Activated T-cell treated with anti-CD3 and anti-CD28 coated beads, Interleukin-2, amount 50 U/mL, for 24 hours (primary cell): ENCODE results near the gene MEF2A.
"Not testable (repeated sequence)": the region's sequence is repeated elsewhere in the genome, so short reads cannot be mapped to it uniquely, and the experiment has no call there.

Experiments used
- DNase-seq: peaks from one replicate; pipeline ENCODE4 v3.0.0-alpha.2; 2020
- H3K27ac Mint-ChIP-seq: 2 replicates; pipeline ENCODE4 v1.8.0; 2020; ENCODE audit warnings: mild to moderate bottlenecking, mixed read lengths
- H3K27me3 Mint-ChIP-seq: 2 replicates; pipeline ENCODE4 v1.8.0; 2020; ENCODE audit warnings: mixed read lengths
- H3K36me3 Mint-ChIP-seq: 2 replicates; pipeline ENCODE4 v1.8.0; 2020; ENCODE audit warnings: low read depth, mixed read lengths
- H3K4me1 Mint-ChIP-seq: 2 replicates; pipeline ENCODE4 v1.8.0; 2020; ENCODE audit warnings: low read depth, mixed read lengths
- H3K4me3 Mint-ChIP-seq: 2 replicates; pipeline ENCODE4 v1.8.0; 2020; ENCODE audit warnings: mild to moderate bottlenecking, moderate library complexity, mixed read lengths
- H3K9me3 Mint-ChIP-seq: 2 replicates; pipeline ENCODE4 v1.8.0; 2020; ENCODE audit warnings: mixed read lengths

The MEF2A gene

DNA sequence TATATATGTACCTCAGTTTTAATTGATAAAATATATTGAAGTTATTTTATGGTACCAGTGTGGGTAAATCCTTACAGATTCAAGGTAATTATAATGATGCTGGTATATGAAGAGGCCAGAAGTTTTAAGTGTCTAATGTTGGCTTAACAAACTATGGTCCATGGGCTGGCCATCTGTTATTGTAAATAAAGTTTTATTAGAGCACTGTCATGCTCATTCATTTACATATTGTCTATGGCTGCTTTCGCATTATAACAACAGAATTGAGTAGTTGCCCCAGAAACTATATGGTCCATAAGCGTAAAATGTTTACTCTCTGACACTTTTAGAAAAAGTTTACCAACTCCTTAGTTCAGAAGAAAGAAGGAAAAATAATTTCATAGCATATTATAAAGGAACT lies 67.9 kb downstream of the MEF2A start:
- no peak overlapping the region for H3K27ac Mint-ChIP-seq
- H3K4me1 Mint-ChIP-seq = peaks cover 43% of the 10 kb centered on the region
- H3K36me3 Mint-ChIP-seq = peaks cover 65% of the 10 kb centered on the region
- H3K27me3 Mint-ChIP-seq = no peaks in the 10 kb centered on the region
- no peak for DNase-seq
- no peak overlapping the region for H3K4me3 Mint-ChIP-seq
- peaks cover 11% of the 10 kb centered on the region for H3K9me3 Mint-ChIP-seq

- H3K4me1 Mint-ChIP-seq = peaks cover 40% of the 10 kb centered on the region
- peaks cover 11% of the 10 kb centered on the region for H3K9me3 Mint-ChIP-seq
Measured at GRCh38 chr15:99634576-99634975, 68.8 kb downstream of the MEF2A start.

DNA sequence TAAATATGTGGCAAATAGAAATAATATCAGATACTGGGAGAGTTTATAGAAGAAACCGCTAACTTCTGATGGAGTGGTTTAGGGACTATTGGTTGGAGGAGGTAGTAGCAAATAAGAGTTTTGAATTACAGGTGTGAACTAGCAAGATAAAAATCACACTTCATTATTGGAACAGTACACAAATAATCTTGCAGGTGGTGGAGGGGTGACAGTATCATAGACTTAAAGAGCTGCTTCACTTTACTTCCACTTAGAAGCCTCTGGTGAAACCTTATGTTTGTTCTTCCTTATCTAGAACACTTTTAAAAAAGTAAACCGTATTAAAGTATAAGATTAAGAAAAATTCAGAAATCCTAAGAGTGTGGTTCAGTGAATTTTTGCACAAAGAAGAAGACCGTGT lies 69.4 kb downstream of the MEF2A start:
- peaks cover 63% of the 10 kb centered on the region for H3K36me3 Mint-ChIP-seq
- no peak for DNase-seq
- no peak overlapping the region for H3K27ac Mint-ChIP-seq
- no peak overlapping the region for H3K4me3 Mint-ChIP-seq
- H3K9me3 Mint-ChIP-seq = peaks cover 11% of the 10 kb centered on the region
- H3K4me1 Mint-ChIP-seq = peaks cover 38% of the 10 kb centered on the region
- no peaks in the 10 kb centered on the region for H3K27me3 Mint-ChIP-seq

More at GRCh38 chr15:99634576-99634975, 68.8 kb downstream of the MEF2A start:
- no peaks in the 10 kb centered on the region for H3K27me3 Mint-ChIP-seq
- H3K27ac Mint-ChIP-seq = no peak overlapping the region
- H3K36me3 Mint-ChIP-seq = peaks cover 66% of the 10 kb centered on the region
- H3K4me3 Mint-ChIP-seq = no peak overlapping the region
- DNase-seq = no peak

- no peak overlapping the region for H3K4me3 Mint-ChIP-seq
- peaks cover 32% of the 10 kb centered on the region for H3K4me1 Mint-ChIP-seq
- no peak for DNase-seq
- no peaks in the 10 kb centered on the region for H3K27me3 Mint-ChIP-seq
- peaks cover 11% of the 10 kb centered on the region for H3K9me3 Mint-ChIP-seq
- no peak overlapping the region for H3K27ac Mint-ChIP-seq
- peaks cover 65% of the 10 kb centered on the region for H3K36me3 Mint-ChIP-seq
Measured at GRCh38 chr15:99635794-99636193, 70.0 kb downstream of the MEF2A start.

DNA sequence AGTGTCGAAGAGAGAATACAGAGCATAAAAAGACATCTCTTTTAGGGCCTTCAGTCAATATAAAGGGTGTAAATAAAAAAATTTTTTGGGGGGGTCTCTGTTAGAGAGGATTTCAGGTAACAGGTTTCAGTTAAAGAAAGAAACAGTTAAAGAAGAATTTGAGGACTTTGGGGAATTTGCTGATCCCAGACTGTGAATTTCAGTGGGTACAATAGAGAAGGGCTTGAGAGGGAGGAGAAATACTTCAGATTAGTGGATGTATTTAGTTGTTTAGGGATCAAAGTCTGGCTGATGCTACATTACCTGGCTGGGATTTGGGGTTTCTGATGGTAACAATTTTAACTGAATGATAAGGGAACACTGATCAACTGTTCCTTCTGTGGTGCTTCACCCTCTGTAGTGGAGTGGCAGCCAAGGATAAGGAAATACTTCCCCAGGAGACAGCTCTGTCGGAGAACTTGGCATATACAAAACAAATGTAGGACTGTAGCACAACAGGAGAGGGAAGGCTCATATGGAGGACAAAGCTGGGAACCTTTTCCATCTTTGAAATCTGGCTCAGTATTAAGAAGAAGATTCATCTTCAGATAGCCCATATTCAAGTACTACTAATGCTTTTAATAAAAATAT lies 79.2 kb downstream of the MEF2A start:
- H3K9me3 Mint-ChIP-seq = peaks cover 8% of the 10 kb centered on the region
- H3K4me1 Mint-ChIP-seq = peaks cover 3% of the 10 kb centered on the region
- H3K36me3 Mint-ChIP-seq = peaks cover 73% of the 10 kb centered on the region
- H3K27me3 Mint-ChIP-seq = no peaks in the 10 kb centered on the region
- no peak overlapping the region for H3K27ac Mint-ChIP-seq
- no peak for DNase-seq
- no peak overlapping the region for H3K4me3 Mint-ChIP-seq

- no peak overlapping the region for H3K4me3 Mint-ChIP-seq
- peaks cover 78% of the 10 kb centered on the region for H3K36me3 Mint-ChIP-seq
- no peaks in the 10 kb centered on the region for H3K27me3 Mint-ChIP-seq
- peaks cover 7% of the 10 kb centered on the region for H3K4me1 Mint-ChIP-seq
- DNase-seq = no peak
- H3K27ac Mint-ChIP-seq = no peak overlapping the region
- peaks cover 8% of the 10 kb centered on the region for H3K9me3 Mint-ChIP-seq
Measured at GRCh38 chr15:99645543-99645935, 79.8 kb downstream of the MEF2A start.

- DNase-seq = no peak
- Mint-ChIP-seq H3K27me3 (no peaks in the 10 kb centered on the region), H3K27ac (no peak overlapping the region), H3K4me1 (peaks cover 11% of the 10 kb centered on the region), H3K9me3 (peaks cover 8% of the 10 kb centered on the region), H3K36me3 (peaks cover 79% of the 10 kb centered on the region), H3K4me3 (no peak overlapping the region)
Measured at GRCh38 chr15:99645951-99646350, 80.2 kb downstream of the MEF2A start.

DNA sequence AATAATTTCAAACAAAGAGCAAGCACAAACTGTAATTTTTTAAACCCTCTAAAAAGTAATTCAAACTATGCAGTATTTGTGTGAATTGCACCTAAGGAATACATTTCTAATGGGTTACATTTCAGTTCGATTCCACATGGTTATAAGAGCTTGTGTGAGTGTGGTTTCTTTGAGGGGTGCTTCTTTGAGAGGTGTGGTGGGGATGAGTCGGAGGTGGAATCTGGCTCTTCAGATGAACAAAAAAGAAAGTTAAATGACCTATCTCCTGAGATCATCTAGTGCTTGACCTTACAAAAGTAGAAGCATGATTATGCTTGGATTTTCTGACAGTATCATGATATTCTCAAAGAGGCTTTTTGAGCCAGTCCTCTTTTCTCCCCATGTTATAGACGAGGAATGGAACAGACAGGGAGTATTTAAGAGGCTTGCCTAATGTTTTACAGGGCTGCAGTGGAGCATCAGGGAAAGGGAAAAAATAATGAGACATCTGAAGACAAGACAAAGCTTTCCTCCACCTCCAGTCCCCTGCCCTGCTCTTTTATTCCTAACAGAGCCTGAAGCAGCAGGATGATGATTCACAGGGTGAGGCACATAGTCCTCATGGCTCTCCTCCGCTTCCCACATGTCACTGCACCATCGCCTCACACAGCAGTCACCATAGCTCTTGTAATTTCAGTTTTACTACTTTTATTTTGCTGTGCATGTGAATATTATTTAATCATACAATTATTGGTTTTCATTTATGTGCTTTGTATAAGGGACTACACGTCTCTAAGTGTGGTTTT lies 85.4 kb downstream of the MEF2A start:
- Mint-ChIP-seq H3K4me3 (no peak overlapping the region), H3K9me3 (peaks cover 1% of the 10 kb centered on the region), H3K27me3 (no peaks in the 10 kb centered on the region), H3K36me3 (peaks cover 42% of the 10 kb centered on the region), H3K4me1 (peaks cover 19% of the 10 kb centered on the region), H3K27ac (peak overlapping the region; percentile 45)
- DNase-seq = no peak

DNA sequence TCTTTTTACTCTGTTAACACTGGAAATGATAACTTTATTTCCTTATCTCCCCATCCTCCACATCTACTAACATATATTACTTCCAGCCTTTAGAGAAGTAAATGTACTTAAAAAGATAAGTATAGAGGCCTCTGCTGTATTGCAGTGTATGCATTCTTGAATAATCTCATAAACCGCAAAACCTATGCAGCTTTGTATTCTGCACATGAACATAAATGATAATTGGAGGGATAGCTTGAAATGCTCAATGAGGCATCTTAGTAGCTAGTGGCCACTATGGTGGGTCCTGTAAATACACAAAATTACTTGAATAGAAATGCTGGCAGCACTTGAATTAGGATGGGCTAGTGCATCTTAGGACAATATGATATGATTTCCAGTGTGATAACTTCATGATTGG lies 90.4 kb downstream of the MEF2A start:
- no peaks in the 10 kb centered on the region for H3K9me3 Mint-ChIP-seq
- no peak overlapping the region for H3K4me3 Mint-ChIP-seq
- no peak overlapping the region for H3K27ac Mint-ChIP-seq
- peaks cover 44% of the 10 kb centered on the region for H3K36me3 Mint-ChIP-seq
- H3K27me3 Mint-ChIP-seq = no peaks in the 10 kb centered on the region
- no peak for DNase-seq
- H3K4me1 Mint-ChIP-seq = peaks cover 26% of the 10 kb centered on the region

GRCh38 chr15:99657996-99658395 lies 92.2 kb downstream of the MEF2A start:
- no peak for DNase-seq
- Mint-ChIP-seq H3K4me1 (peaks cover 19% of the 10 kb centered on the region), H3K27me3 (no peaks in the 10 kb centered on the region), H3K4me3 (no peak overlapping the region), H3K9me3 (no peaks in the 10 kb centered on the region), H3K36me3 (peaks cover 39% of the 10 kb centered on the region), H3K27ac (no peak overlapping the region)

DNA sequence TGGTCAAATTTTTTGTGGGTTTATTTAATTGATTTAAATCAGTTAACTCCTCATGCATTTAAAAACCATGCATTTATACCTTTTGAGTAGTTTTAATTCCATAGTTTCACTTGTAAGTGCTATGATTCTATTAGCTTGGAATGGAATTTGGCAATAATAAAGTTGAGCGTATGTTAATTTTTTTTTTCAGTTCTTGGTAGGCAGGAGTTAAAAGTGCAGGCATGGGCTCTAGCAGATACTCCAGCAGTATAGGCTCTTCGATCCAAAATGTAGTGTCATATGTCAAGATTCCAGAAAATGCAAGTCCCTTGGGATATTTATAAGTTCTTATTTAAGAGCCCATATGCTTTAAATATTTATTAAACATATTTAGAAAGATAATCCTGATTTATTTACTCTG lies 97.1 kb downstream of the MEF2A start:
- Mint-ChIP-seq H3K9me3 (peaks cover 3% of the 10 kb centered on the region), H3K27me3 (no peaks in the 10 kb centered on the region), H3K4me1 (peaks cover 1% of the 10 kb centered on the region), H3K4me3 (no peak overlapping the region), H3K27ac (no peak overlapping the region), H3K36me3 (peaks cover 58% of the 10 kb centered on the region)
- no peak for DNase-seq

DNA sequence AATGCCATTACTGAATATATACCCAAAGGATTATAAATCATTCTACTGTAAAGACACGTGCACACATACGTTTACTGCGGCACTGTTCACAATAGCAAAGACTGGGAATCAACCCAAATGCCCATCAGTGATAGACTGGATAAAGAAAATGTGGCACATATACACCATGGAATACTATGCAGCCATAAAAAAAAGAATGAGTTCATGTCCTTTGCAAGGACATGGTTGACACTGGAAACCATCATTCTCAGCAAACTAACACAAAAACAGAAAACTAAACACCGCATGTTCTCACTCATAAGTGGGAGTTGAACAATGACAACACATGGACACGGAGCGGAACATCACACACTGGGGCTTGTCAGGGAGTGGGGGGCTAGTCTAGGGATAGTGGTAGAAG lies 100.3 kb downstream of the MEF2A start:
- H3K4me1 Mint-ChIP-seq, H3K4me3 Mint-ChIP-seq, H3K27ac Mint-ChIP-seq, H3K27me3 Mint-ChIP-seq, DNase-seq, H3K9me3 Mint-ChIP-seq: not testable (repeated sequence)
- H3K36me3 Mint-ChIP-seq = peaks cover 49% of the 10 kb centered on the region

GRCh38 chr15:99668533-99669182 lies 102.9 kb downstream of the MEF2A start:
- peaks cover 3% of the 10 kb centered on the region for H3K9me3 Mint-ChIP-seq
- no peak for DNase-seq
- no peaks in the 10 kb centered on the region for H3K4me1 Mint-ChIP-seq
- no peaks in the 10 kb centered on the region for H3K27me3 Mint-ChIP-seq
- H3K27ac Mint-ChIP-seq = no peak overlapping the region
- H3K4me3 Mint-ChIP-seq = no peak overlapping the region
- peaks cover 62% of the 10 kb centered on the region for H3K36me3 Mint-ChIP-seq

DNA sequence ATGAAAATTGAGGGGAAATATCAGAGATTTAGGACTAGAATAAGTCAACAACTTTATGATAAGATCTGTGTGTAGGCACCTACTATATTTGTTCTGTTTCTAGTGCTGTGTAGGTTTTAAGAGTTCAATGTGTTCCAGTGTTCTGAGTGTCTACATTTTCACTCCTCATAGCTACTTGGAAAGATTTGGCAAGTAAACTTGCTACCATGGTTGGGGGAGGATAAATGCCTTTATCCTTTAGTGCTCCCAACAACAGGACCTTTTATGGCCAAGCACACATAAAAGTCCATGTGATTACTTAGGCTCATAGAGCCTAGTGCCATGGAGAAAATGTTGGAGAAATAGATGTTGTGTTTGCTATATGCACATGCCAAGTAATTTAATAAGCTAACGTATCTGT lies 103.5 kb downstream of the MEF2A start:
- Mint-ChIP-seq H3K4me1 (no peaks in the 10 kb centered on the region), H3K36me3 (peaks cover 58% of the 10 kb centered on the region), H3K9me3 (peaks cover 3% of the 10 kb centered on the region), H3K4me3 (no peak overlapping the region), H3K27me3 (no peaks in the 10 kb centered on the region), H3K27ac (no peak overlapping the region)
- no peak for DNase-seq
